ENCODE measurements around the gene TTC8.
"Not testable (repeated sequence)": the region's sequence is repeated elsewhere in the genome, so short reads cannot be mapped to it uniquely, and the experiment has no call there.

The TTC8 gene

GRCh38 chr14:88825078-88825458 is 617 bp downstream of the TTC8 start:
- no peak for DNase-seq (ENCODE audit: low spot score)

GRCh38 chr14:88825503-88825902 is 1.1 kb downstream of the TTC8 start:
- DNase-seq (ENCODE audit: low spot score) = no peak

- DNase-seq (ENCODE audit: low spot score) = no peak
Measured at GRCh38 chr14:88829188-88829587, 4.7 kb downstream of the TTC8 start.

- DNase-seq (ENCODE audit: low spot score) = no peak
Measured at GRCh38 chr14:88829685-88830302, 5.3 kb downstream of the TTC8 start.

DNA sequence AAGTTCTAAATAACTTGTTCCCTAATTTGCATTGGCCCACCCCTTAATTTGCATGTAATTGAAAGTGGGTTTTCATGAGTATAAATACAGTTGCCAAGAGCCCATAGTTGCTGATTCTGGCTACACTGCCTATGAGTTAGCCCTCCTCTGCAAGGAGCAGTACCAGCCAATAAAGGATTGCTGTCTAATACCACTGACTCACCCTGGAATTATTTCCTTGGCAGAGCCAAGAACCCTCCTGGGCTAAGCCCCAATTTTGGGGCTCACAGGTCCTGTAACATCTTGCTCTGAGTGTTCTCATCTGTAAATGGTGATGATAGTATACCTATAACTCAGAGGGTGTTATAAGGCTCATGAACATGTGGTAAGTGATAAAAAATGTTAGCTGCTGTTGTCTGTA is 6.8 kb downstream of the TTC8 start:
- no peak for DNase-seq (ENCODE audit: low spot score)

DNA sequence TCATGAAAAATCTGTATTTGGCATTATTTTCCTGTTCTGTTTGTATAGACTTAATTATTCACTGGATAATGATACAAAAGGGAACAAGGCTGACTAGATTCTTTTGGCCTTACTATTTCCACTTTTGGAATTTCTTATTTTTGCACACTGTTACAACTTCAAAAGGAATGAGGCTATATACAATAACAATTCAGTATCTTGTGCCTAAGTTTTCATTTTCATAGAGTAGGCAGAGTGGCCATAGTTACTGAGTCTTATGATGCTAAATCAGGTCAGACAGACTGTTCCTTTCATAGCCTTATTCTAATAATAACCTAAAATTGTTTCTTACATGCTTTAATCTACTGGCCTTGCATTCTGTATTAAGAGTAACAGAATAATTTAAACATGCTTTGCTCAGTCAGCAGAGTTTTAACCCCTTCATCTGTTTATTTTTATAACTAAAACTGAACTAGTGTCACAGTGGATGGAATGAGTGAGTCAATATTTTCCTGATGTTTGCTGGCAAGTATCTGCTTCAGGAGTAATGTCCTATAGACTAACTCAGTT is 10.5 kb downstream of the TTC8 start:
- no peak for DNase-seq (ENCODE audit: low spot score)

DNA sequence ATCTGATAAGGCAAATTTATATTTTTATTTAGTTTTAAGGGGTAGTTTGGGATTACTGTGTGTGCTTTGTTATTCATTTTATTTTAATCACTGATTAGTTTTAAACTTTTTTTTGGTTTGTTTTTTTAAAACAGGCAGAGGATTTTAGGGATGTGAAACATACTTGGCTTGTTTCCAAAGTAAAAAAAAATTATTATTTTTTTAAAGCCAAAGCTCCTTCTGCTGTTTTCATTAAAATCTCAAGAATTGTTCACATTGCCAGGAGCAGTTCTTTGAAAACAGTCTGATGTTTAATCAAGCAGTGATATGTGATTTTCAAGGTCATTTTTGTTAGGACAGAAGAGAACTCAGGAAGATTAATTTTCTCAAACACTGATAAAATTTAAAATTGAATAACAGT is 11.2 kb downstream of the TTC8 start:
- no peak for DNase-seq (ENCODE audit: low spot score)

GRCh38 chr14:88837495-88837894 is 13.0 kb downstream of the TTC8 start:
- no peak for DNase-seq (ENCODE audit: low spot score)

GRCh38 chr14:88838015-88838414 is 13.6 kb downstream of the TTC8 start:
- no peak for DNase-seq (ENCODE audit: low spot score)

DNA sequence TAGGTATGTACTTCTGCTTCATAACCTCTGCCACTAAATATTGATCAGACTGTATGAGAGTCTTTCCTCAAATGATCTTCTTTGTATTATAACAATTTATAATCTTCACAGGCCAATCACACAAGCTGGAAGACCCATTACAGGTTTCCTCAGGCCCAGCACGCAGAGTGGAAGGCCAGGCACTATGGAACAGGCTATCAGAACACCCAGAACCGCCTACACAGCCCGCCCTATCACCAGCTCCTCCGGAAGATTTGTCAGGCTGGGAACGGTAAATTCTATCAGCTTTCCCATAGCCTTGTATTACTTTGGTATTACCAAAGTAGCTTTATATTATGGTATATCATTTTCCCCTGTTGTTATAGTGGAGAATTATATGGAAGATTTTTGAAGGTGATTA is 16.5 kb downstream of the TTC8 start:
- DNase-seq (ENCODE audit: low spot score) = no peak

DNA sequence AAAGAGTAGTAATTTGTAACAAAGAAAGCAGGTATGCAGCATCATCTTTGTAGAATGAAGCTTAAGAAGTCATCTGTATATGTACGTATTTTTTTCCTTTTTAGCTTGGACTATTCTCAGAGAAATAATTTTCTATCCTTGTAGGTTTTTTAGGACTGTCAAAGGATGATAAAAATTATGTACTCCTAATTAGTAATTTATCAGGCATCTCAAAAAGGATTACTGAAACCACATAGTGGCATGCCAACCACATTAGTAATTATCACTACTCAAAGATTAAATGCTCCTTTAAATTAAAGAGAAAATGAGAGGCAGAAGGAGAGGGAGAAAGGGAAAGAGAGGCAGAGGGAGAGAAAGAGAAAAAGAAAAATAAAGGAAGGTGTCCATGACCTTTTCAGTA is 17.3 kb downstream of the TTC8 start:
- no peak for DNase-seq (ENCODE audit: low spot score)

GRCh38 chr14:88842414-88842813 is 18.0 kb downstream of the TTC8 start:
- DNase-seq (ENCODE audit: low spot score) = no peak

- no peak for DNase-seq (ENCODE audit: low spot score)
Measured at GRCh38 chr14:88844980-88845491, 20.6 kb downstream of the TTC8 start.

DNA sequence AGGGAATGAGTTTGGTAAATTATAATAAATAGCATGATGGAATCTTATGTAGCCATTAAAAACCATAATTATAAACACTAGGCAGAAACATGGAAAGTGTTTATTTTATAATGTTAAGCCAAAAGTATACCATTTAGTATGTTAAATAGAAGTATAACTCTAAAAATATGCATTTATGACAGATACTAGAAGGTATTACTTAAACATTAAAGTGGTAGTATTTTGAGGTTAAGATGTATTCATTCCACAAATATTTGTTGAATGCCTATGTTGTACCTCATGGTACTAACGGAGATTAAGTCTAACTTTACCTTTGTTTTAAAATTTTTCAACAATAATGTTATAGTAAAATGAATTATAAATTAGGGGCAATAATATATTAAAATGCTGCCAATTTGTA is 24.1 kb downstream of the TTC8 start:
- no peak for DNase-seq (ENCODE audit: low spot score)

DNA sequence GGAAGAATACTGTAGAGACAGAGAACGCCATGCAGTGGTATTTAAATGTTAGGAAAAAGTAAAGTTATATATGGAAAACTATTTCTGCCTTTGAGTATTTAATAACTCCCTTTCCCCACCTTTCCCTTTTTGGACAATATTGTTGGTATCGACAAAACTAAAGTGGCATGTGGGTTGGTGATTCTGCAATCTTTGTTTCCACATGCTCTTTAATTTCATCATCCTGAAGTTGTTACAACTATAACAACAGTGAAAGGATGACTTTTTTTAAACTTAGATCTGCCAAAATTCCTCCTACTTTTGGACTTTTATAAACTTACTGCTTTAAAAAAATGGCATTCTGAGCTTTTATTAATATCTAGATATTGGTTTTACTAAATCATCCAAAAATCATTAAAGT is 25.3 kb downstream of the TTC8 start:
- DNase-seq (ENCODE audit: low spot score) = no peak

DNA sequence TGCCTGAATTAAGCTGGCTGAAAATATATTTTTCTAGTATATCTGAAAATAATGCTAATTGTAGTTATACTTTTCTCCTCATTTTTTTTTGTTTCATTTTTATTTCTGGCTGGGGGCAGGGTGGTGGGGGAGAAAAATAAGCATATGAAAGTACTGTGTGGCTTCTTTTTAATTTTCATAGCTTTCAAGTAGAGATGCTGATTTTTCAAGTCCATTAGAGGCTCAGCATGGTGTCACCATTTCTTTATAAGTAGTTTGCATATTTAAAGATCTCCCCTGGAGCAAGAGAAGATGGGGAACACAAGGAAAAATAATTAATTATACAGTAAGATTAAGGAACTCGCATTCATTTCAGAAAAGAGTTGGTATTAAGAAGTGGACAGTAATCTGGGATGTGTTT is 27.1 kb downstream of the TTC8 start:
- no peak for DNase-seq (ENCODE audit: low spot score)

GRCh38 chr14:88852632-88853031 is 28.2 kb downstream of the TTC8 start:
- no peak for DNase-seq (ENCODE audit: low spot score)

DNA sequence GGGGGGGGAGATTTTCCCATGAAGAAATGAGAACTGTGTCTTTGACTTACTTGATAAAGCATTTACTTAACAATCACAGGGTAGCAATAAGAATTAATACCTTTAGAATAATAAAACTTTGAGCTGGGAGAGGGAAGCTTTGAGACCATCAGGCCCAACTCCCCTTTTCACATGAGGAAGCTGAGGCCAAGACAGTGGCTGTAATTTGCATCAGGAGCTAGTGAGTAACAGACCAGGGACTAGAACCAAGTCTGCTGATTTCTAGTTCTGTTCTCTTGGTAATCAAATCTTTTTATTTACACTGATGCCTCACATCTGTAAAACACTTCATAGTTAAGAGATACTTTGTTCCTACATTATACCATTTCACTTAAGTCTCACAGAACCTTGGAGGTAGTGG is 28.7 kb downstream of the TTC8 start:
- no peak for DNase-seq (ENCODE audit: low spot score)

GRCh38 chr14:88856786-88857366 is 32.4 kb downstream of the TTC8 start:
- DNase-seq (ENCODE audit: low spot score) = no peak

DNA sequence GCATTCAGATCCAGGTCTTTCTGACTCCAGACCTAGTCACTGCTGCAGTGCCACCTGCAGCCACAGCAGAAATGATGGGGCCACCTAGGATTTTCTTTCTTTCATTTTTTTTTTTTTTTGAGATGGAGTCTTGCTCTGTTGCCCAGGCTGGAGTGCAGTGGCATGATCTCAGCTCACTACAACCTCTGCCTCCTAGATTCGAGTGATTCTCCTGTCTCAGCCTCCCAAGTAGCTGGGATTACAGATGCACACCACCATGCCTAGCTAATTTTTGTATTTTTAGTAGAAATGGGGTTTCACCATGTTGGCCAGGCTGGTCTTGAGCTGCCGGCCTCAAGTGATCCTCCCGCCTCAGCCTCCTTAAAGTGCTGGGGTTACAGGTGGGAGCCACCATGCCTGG is 33.4 kb downstream of the TTC8 start:
- DNase-seq (ENCODE audit: low spot score) = not testable (repeated sequence)

- not testable (repeated sequence) for DNase-seq (ENCODE audit: low spot score)
Measured at GRCh38 chr14:88859118-88859517, 34.7 kb downstream of the TTC8 start.

DNA sequence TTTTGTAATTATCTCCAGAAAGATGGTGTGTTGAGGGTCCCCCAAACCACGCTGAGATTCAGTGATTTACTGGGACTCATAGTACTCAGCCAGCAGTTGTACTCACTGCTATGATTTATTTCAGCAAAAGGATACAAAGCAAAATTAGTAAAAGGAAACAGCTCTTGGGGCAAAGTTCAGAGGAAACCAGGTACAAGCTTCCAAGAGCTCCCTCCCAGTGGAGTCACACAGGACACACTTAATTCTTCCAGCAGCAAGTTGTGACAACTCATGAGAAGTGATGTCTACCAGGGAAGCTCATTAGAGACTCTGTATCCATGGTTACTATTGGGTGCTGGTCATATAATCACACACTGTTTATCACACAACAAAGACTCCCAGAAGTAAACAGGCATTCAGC is 38.7 kb downstream of the TTC8 start:
- no peak for DNase-seq (ENCODE audit: low spot score)

GRCh38 chr14:88864198-88864597 is 39.7 kb downstream of the TTC8 start:
- DNase-seq (ENCODE audit: low spot score) = no peak

- DNase-seq (ENCODE audit: low spot score) = no peak
Measured at GRCh38 chr14:88866305-88866704, 41.9 kb downstream of the TTC8 start.
